CD14-positive monocyte (primary cell): Measurements from ENCODE around the gene EXD2. TPM values are rescaled to one million over a fixed set of nuclear protein-coding genes. Genes with fewer than 3 reads are reported as not detected.
"Not testable (repeated sequence)": the region's sequence is repeated elsewhere in the genome, so short reads cannot be mapped to it uniquely, and the experiment has no call there.

ENCODE experiments used
- DNase-seq, 3 donors: peaks; one replicate each; pipeline ENCODE4 v3.0.0-alpha.2; 2011 to 2022
- H2AFZ ChIP-seq: 2 replicates; pipeline ENCODE4 v1.6.0; 2012; ENCODE audit warnings: mild to moderate bottlenecking, low read depth, low read length, inconsistent platforms; ENCODE audit not compliant: insufficient read depth, poor library complexity, severe bottlenecking
- H3K27ac ChIP-seq, 2 donors: 1 replicate in 1 of 2; 2 replicates in 1 of 2; pipeline ENCODE4 v1.5.1; 2012 to 2013; ENCODE audit warnings: low read length in 2 of 2, control low read depth in 1 of 2, inconsistent platforms in 1 of 2, low read depth in 1 of 2, mild to moderate bottlenecking in 1 of 2
- H3K27me3 ChIP-seq, 2 donors: one replicate each; pipeline versions ENCODE4 v1.6.0 to v1.6.1; 2011 to 2013; ENCODE audit warnings: low read length in 2 of 2; ENCODE audit not compliant: control insufficient read depth in 2 of 2, insufficient read depth in 2 of 2
- H3K36me3 ChIP-seq, 2 donors: replicated peaks in 1 of 2; 1 replicate in 1 of 2; 2 replicates in 1 of 2; pipeline versions ENCODE4 v1.5.1 to v1.6.1; 2012 to 2013; ENCODE audit warnings: low read length in 2 of 2, control low read depth in 1 of 2, inconsistent platforms in 1 of 2, mild to moderate bottlenecking in 1 of 2; ENCODE audit not compliant: insufficient read depth in 2 of 2, control insufficient read depth in 1 of 2
- H3K4me1 ChIP-seq, 2 donors: 1 replicate in 1 of 2; 2 replicates in 1 of 2; pipeline versions ENCODE4 v1.5.1 to v1.6.1; 2012 to 2013; ENCODE audit warnings: low read length in 2 of 2, control low read depth in 1 of 2, inconsistent platforms in 1 of 2, mild to moderate bottlenecking in 1 of 2, moderate library complexity in 1 of 2; ENCODE audit not compliant: insufficient read depth in 2 of 2, control insufficient read depth in 1 of 2
- H3K4me2 ChIP-seq: replicated peaks from 2 replicates; pipeline ENCODE3; 2012; ENCODE audit warnings: low read length, moderate library complexity, mild to moderate bottlenecking; ENCODE audit not compliant: poor library complexity, severe bottlenecking; ENCODE audit errors: extremely low read depth
- H3K4me3 ChIP-seq, 3 experiments: fragments of 200-600 bp in 1 of 3; sonication (generic) in 1 of 3; replicated peaks in 1 of 3; 1 replicate in 2 of 3; 2 replicates in 1 of 3; pipeline ENCODE4 v1.5.1; 2011 to 2013; ENCODE audit warnings: low read length in 3 of 3, mild to moderate bottlenecking in 3 of 3, control low read depth in 2 of 3, low read depth in 2 of 3, inconsistent platforms in 1 of 3, moderate library complexity in 1 of 3
- H3K79me2 ChIP-seq: 2 replicates; pipeline ENCODE4 v1.6.0; 2012; ENCODE audit warnings: mild to moderate bottlenecking, control low read depth, inconsistent platforms, low read length, moderate library complexity; ENCODE audit not compliant: insufficient read depth
- H3K9ac ChIP-seq: 2 replicates; pipeline ENCODE4 v1.6.0; 2017; ENCODE audit warnings: low read length, mild to moderate bottlenecking; ENCODE audit not compliant: insufficient read depth, poor library complexity, severe bottlenecking
- H3K9me3 ChIP-seq, 2 donors: replicated peaks in 1 of 2; 1 replicate in 1 of 2; 2 replicates in 1 of 2; pipeline versions ENCODE4 v1.5.1 to v1.6.1; 2012 to 2013; ENCODE audit warnings: low read length in 2 of 2, control low read depth in 1 of 2; ENCODE audit not compliant: control insufficient read depth in 1 of 2, insufficient read depth in 1 of 2
- H4K20me1 ChIP-seq: 2 replicates; pipeline ENCODE4 v1.6.0; 2012; ENCODE audit warnings: mild to moderate bottlenecking, low read length, control low read depth, moderate library complexity; ENCODE audit not compliant: insufficient read depth
- H3K27ac Mint-ChIP-seq, 7 donors: one replicate each; pipeline ENCODE4 v1.8.0; 2020; ENCODE audit warnings: mild to moderate bottlenecking in 7 of 7, mixed read lengths in 7 of 7, moderate library complexity in 6 of 7, inconsistent platforms in 2 of 7
- H3K27me3 Mint-ChIP-seq, 3 donors: one replicate each; pipeline ENCODE4 v1.8.0; 2021 to 2022; ENCODE audit warnings: low read depth in 3 of 3, mild to moderate bottlenecking in 3 of 3, mixed read lengths in 3 of 3, moderate library complexity in 3 of 3, inconsistent platforms in 1 of 3
- H3K36me3 Mint-ChIP-seq, 2 donors: one replicate each; pipeline ENCODE4 v1.8.0; 2020; ENCODE audit warnings: mixed read lengths in 2 of 2, inconsistent platforms in 1 of 2, mild to moderate bottlenecking in 1 of 2
- H3K4me1 Mint-ChIP-seq: one replicate; pipeline ENCODE4 v1.8.0; 2020; ENCODE audit warnings: mild to moderate bottlenecking, mixed read lengths
- H3K4me3 Mint-ChIP-seq, 2 donors: one replicate each; pipeline ENCODE4 v1.8.0; 2020; ENCODE audit warnings: mild to moderate bottlenecking in 2 of 2, mixed read lengths in 2 of 2, moderate library complexity in 1 of 2
- H3K9me3 Mint-ChIP-seq, 7 donors: one replicate each; pipeline ENCODE4 v1.8.0; 2020 to 2022; ENCODE audit warnings: mixed read lengths in 7 of 7, mild to moderate bottlenecking in 6 of 7, moderate library complexity in 6 of 7, inconsistent platforms in 2 of 7
- CTCF ChIP-seq: fragments of 200-600 bp; IDR thresholded peaks from one replicate; pipeline ENCODE4 v1.8.0; 2022; ENCODE audit warnings: antibody characterized with exemption, mild to moderate bottlenecking
- WGBS: methylation state at CpG from one replicate; pipeline ENCODE4 v1.1.5; 2013; ENCODE audit warnings: missing lambda C conversion rate; ENCODE audit not compliant: insufficient coverage; 5-methylcytosine and 5-hydroxymethylcytosine counted together
- intact Hi-C, 2 donors: fragments of 100-400 bp; cut with micrococcal nuclease; formaldehyde crosslinking; loops; one replicate each; pipeline versions ENCODE4 v1.15.0 to v1.15.1; 2023
- polyA plus RNA-seq, 3 donors: library from polyadenylated mRNA; depleted of rRNA in 1 of 3; unstranded in 2 of 3; stranded (reverse) in 1 of 3; fragments of 300-500 nt in 2 of 3; fragments of >200 nt in 1 of 3; fragmentation: Illumina TruSeq in 2 of 3; gene quantifications; 1 replicate in 2 of 3; 2 replicates in 1 of 3; pipeline ENCODE4 v1.2.3, GENCODE V29; 2012 to 2021

EXD2 gene
- polyA plus RNA-seq, 3 donors = 2.3 to 4.0 (median 3.1) TPM

GRCh38 chr14:69175130-69175529 is 16.2 kb upstream of the EXD2 start:
- intact Hi-C loops = no loop called here
- H3K27ac ChIP-seq = no peak overlapping the region
- no peak for TF ChIP-seq CTCF
- no peaks in the 10 kb centered on the region for H3K79me2 ChIP-seq
- no peak overlapping the region for H3K9ac ChIP-seq
- H3K4me3 ChIP-seq = no peak overlapping the region
- no peak overlapping the region for H2AFZ ChIP-seq
- no peaks in the 10 kb centered on the region for H3K9me3 ChIP-seq
- H3K27me3 ChIP-seq = peaks cover 0 to 3% of the 10 kb centered on the region in 2 donors
- DNase-seq = no peak
- no peaks in the 10 kb centered on the region for H3K36me3 Mint-ChIP-seq
- no peaks in the 10 kb centered on the region for H3K36me3 ChIP-seq
- H3K27ac Mint-ChIP-seq = no peak overlapping the region
- H3K4me2 ChIP-seq = no peak overlapping the region
- H4K20me1 ChIP-seq = no peaks in the 10 kb centered on the region
- no peaks in the 10 kb centered on the region for H3K4me1 ChIP-seq
- H3K9me3 Mint-ChIP-seq = peaks cover 0 to 4% (median 0%) of the 10 kb centered on the region in 7 donors
- no peaks in the 10 kb centered on the region for H3K4me1 Mint-ChIP-seq
- no peak overlapping the region for H3K4me3 Mint-ChIP-seq
- H3K27me3 Mint-ChIP-seq = peaks cover 2 to 6% (median 3%) of the 10 kb centered on the region in 3 donors

- Histone ChIP-seq H3K4me3 (no peak overlapping the region), H2AFZ (no peak overlapping the region), H3K36me3 (no peaks in the 10 kb centered on the region), H3K79me2 (no peaks in the 10 kb centered on the region), H3K9ac (no peak overlapping the region), H3K9me3 (no peaks in the 10 kb centered on the region), H4K20me1 (no peaks in the 10 kb centered on the region), H3K27ac (no peak overlapping the region), H3K4me1 (peaks cover 6 to 7% of the 10 kb centered on the region in 2 donors), H3K27me3 (no peaks in the 10 kb centered on the region), H3K4me2 (no peak overlapping the region)
- H3K36me3 Mint-ChIP-seq = no peaks in the 10 kb centered on the region
- no peak for DNase-seq
- H3K27ac Mint-ChIP-seq = no peak overlapping the region
- peaks cover 0 to 3% (median 2%) of the 10 kb centered on the region in 3 donors for H3K27me3 Mint-ChIP-seq
- no peak overlapping the region for H3K4me3 Mint-ChIP-seq
- intact Hi-C loops = no loop called here
- H3K4me1 Mint-ChIP-seq = peaks cover 11% of the 10 kb centered on the region
- peaks cover 0 to 2% (median 0%) of the 10 kb centered on the region in 7 donors for H3K9me3 Mint-ChIP-seq
- TF ChIP-seq CTCF = no peak
Measured at GRCh38 chr14:69181491-69181890, 9.8 kb upstream of the EXD2 start.

GRCh38 chr14:69182580-69182979 is 8.7 kb upstream of the EXD2 start:
- H3K27ac Mint-ChIP-seq, H3K9ac ChIP-seq: not testable (repeated sequence)
- WGBS = no CpG with 5 or more reads among the region's 1 CpG

More at GRCh38 chr14:69182580-69182979, 8.7 kb upstream of the EXD2 start:
- peaks cover 11% of the 10 kb centered on the region for H3K4me1 Mint-ChIP-seq
- H2AFZ ChIP-seq, H3K9me3 Mint-ChIP-seq, H3K4me3 ChIP-seq, H3K27me3 Mint-ChIP-seq, H3K36me3 Mint-ChIP-seq, H3K27ac ChIP-seq, DNase-seq, H3K9me3 ChIP-seq, H3K36me3 ChIP-seq, H3K4me2 ChIP-seq, H3K4me3 Mint-ChIP-seq, H3K27me3 ChIP-seq, H4K20me1 ChIP-seq, H3K4me1 ChIP-seq, intact Hi-C loops, H3K79me2 ChIP-seq: not testable (repeated sequence)
